HG03159 (cell line): ENCODE data around the gene TSPAN31.
A peak's percentile ranks its signal among the peaks of the same experiment; 100 is the strongest.

Experiments used
- ATAC-seq: cut with Tn5 transposase; IDR thresholded peaks from one replicate; pipeline ENCODE4 v1.9.1; 2021; ENCODE audit warnings: mild to moderate bottlenecking, moderate library complexity; ENCODE audit not compliant: unreplicated experiment

The TSPAN31 gene

GRCh38 chr12:57782243-57782607 is 37.4 kb downstream of the TSPAN31 start:
- ATAC-seq, result peak; percentile 11

DNA sequence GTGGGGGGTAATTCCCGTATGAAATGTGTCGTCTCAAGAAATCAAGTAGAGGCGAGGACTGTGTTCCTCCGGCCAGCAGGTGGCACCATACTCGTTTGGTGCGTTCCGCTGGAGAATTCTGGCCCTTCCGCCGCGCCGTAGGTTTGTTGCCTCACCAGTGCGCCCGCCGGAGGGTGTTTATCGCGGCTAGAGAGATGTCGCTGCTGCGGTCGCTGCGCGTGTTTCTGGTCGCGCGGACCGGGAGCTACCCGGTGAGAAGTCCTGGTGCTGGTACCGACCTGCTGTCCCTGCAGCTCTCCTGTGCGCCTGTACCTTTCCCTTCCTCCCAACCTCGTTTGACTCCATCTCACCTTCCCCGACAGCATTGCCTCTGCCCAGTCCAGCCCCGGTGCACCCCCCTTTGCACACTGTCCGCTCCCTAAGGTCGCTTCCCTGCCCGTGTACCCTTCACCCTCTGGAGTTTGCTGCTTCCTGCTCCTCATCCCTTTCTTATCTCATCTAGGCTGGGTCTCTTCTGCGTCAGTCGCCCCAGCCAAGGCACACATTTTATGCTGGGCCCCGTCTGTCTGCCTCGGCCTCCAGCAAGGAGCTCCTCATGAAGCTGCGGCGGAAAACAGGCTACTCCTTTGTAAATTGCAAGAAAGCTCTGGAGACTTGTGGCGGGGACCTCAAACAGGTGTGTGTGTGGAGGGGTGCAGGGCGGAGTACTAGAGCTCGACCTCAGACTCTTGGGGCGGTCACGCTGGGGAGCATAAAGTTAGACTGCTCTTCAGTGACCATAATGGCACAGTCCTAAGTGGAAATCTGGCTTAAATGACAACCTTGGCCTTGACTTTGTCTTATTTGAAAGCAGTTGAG is 38.0 kb downstream of the TSPAN31 start, which contains the start of gene TSFM:
Gene TSFM (plus strand): TSS at position 180 of the 858 bp plus-strand sequence. CDS start 15 bp downstream, at position 195.
- ATAC-seq, result peak; percentile 78

DNA sequence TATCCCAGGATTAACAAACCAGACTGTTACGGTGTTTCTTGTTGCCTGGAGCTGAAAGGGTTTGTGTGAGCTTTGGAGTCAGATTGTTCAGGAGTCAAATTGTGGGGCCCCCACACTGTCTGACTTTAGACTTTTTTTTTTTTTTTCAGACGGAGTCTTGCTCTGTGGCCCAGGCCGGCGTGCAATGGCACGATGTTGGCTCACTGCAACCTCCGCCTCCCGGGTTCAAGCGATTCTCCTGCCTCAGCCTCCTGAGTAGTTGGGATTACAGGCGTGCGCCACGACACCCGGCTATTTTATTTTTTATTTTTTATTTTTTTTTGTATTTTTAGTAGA is 38.6 kb downstream of the TSPAN31 start:
- no peak for ATAC-seq

DNA sequence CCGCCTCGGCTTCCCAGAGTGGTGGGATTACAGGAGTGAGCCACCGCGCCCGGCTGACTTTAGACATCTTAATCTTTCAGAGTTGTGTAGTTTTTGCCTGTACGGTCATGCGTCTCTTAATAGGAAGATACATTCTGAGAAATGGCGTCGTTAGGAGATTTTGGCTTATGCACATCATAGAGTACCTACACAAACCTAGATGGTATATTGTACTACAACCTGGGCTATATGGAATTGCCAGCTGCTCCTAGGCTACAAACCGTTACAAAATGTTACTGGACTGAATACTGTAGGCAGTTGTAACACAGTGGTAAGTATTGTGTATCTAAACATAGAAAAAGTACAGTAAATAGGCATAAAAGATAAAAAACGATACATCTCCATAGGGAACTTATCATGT is 39.0 kb downstream of the TSPAN31 start:
- ATAC-seq, result no peak

DNA sequence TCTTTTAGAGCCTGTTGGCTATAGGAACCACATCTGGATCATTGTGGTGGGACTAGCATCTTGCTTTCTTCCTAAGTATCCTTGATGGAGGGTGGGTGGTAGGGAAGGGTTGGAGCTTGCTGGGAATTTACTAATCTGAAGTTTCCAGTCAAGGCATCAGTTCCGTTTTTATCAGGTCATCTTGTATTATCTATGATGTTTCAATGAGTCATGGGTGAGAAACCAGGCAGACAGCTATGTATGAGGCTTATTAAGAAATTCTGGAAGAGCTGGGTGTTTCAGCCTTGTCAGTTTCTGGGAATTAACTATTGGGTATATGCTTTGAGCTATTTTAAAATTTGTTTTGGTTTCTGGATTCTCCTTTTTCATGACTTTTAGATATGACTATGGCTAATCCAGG is 49.1 kb downstream of the TSPAN31 start:
- ATAC-seq, result no peak

DNA sequence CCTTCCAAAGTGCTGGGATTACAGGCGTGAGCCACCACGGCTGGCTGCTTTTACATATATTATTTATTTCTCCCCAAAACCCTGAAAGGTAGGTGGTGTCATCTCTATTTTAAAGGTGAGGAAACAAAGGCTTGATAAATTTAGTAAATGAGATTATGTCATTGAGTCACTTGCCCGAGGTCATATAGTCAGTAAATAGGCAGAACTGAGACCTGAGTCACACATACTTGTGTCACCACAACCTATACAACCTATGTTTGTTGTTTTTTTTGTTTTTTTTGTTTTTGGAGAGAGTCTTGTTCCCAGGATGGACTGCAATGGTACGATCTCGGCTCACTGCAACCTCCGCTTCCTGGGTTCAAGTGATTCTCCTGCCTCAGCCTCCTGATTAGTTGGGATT is 50.5 kb downstream of the TSPAN31 start:
- ATAC-seq, result no peak

- no peak for ATAC-seq
These were observed 52.2 kb downstream of the TSPAN31 start for GRCh38 chr12:57796996-57797395.

GRCh38 chr12:57797933-57798332 is 53.1 kb downstream of the TSPAN31 start:
- no peak for ATAC-seq
